Activated CD8-positive, alpha-beta T cell treated with anti-CD3 and anti-CD28 coated beads for 36 hours (primary cell): ENCODE results near the gene BTBD7. TPM values are rescaled to one million over a fixed set of nuclear protein-coding genes. Genes with fewer than 3 reads are reported as not detected.
"Not testable (repeated sequence)": the region's sequence is repeated elsewhere in the genome, so short reads cannot be mapped to it uniquely, and the experiment has no call there.

Experiments used
- ATAC-seq: fragments of 200-7000 bp; cut with Tn5 transposase; one replicate; pipeline ENCODE4 v1.10.0; 2021; ENCODE audit warnings: mild to moderate bottlenecking, moderate library complexity
- CTCF ChIA-PET: fragments of 350-600 bp; sonication (Branson Sonifier 250); formaldehyde crosslinking; loops from one replicate; lab custom pipeline; 2021; ENCODE audit warnings: antibody characterized with exemption; lab: Charles Lee
- POLR2A ChIA-PET: fragments of 350-600 bp; sonication (Branson Sonifier 250); formaldehyde crosslinking; loops from one replicate; lab custom pipeline; 2021; ENCODE audit warnings: antibody characterized with exemption; lab: Charles Lee
- DNase-seq: peaks from one replicate; pipeline ENCODE4 v3.0.0-alpha.2; 2020
- H3K27ac Mint-ChIP-seq: one replicate; pipeline ENCODE4 v1.8.0; 2021; ENCODE audit warnings: mild to moderate bottlenecking, mixed read lengths
- H3K27me3 Mint-ChIP-seq: one replicate; pipeline ENCODE4 v1.8.0; 2021; ENCODE audit warnings: mixed read lengths
- H3K36me3 Mint-ChIP-seq: one replicate; pipeline ENCODE4 v1.8.0; 2021; ENCODE audit warnings: low read depth, mixed read lengths
- H3K4me1 Mint-ChIP-seq: one replicate; pipeline ENCODE4 v1.8.0; 2021; ENCODE audit warnings: low read depth, mixed read lengths
- H3K4me3 Mint-ChIP-seq: one replicate; pipeline ENCODE4 v1.8.0; 2021; ENCODE audit warnings: mild to moderate bottlenecking, moderate library complexity, mixed read lengths
- H3K9me3 Mint-ChIP-seq: one replicate; pipeline ENCODE4 v1.8.0; 2021; ENCODE audit warnings: mixed read lengths
- CTCF ChIP-seq: fragments of 200-600 bp; IDR thresholded peaks from one replicate; pipeline ENCODE4 v1.8.0; 2022; ENCODE audit warnings: antibody characterized with exemption, mild to moderate bottlenecking
- intact Hi-C: fragments of 100-400 bp; cut with micrococcal nuclease; formaldehyde crosslinking; loops from one replicate; pipeline ENCODE4 v1.10.0; 2022
- total RNA-seq, 2 experiments: library from RNA; stranded (reverse); gene quantifications; one replicate each; pipeline ENCODE4 v1.2.3, GENCODE V29; 2021

The BTBD7 gene
- total RNA-seq, 2 experiments from 2014 or later, result 8.7 to 12.6 TPM

DNA sequence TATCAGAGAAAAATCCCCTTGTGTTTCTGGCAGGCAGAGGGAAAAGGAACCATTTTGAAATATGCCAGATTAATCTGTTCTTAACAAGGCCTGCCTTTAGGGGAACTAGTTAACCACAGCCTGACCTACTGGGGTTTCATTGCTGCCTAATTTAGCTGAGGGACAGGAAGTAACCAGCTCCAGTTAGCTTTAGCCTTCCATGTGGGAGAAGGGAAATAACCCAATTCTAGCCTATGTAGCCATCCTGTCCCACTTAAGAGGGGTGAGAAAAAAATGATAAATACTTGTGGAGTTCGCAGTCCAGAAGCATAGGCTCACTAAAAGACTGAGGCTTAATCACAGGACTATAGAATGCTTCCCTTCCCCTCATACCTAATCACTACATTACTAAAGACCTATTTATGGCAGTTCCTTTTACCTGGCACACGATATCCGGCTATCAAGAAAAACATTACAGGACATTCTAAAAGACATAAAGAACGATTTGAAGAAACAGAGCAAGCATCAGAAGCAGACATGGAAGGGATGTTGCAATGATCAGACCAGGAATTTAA, 37.0 kb upstream of the BTBD7 start:
- Mint-ChIP-seq H3K27ac (no peak overlapping the region), H3K9me3 (no peaks in the 10 kb centered on the region), H3K36me3 (no peaks in the 10 kb centered on the region), H3K4me3 (no peak overlapping the region), H3K4me1 (no peaks in the 10 kb centered on the region), H3K27me3 (peaks cover 6% of the 10 kb centered on the region)
- no peak for DNase-seq
- intact Hi-C loops, result no loop called here
- TF ChIP-seq CTCF, result no peak
- CTCF ChIA-PET, result no interaction called here
- no peak for ATAC-seq
- POLR2A ChIA-PET, result no interaction called here

- H3K27ac Mint-ChIP-seq, result no peak overlapping the region
- CTCF ChIA-PET, result no interaction called here
- no peak for DNase-seq
- no peaks in the 10 kb centered on the region for H3K36me3 Mint-ChIP-seq
- no peak for TF ChIP-seq CTCF
- peaks cover 8% of the 10 kb centered on the region for H3K27me3 Mint-ChIP-seq
- no peaks in the 10 kb centered on the region for H3K9me3 Mint-ChIP-seq
- no peaks in the 10 kb centered on the region for H3K4me1 Mint-ChIP-seq
- H3K4me3 Mint-ChIP-seq, result no peak overlapping the region
- ATAC-seq, result no peak
- POLR2A ChIA-PET, result no interaction called here
- intact Hi-C loops, result no loop called here
Measured at GRCh38 chr14:93368996-93369712, 36.3 kb upstream of the BTBD7 start.

GRCh38 chr14:93354873-93355272, 22.0 kb upstream of the BTBD7 start:
- H3K4me1 Mint-ChIP-seq, intact Hi-C loops, CTCF ChIA-PET, H3K36me3 Mint-ChIP-seq, H3K4me3 Mint-ChIP-seq, DNase-seq, H3K9me3 Mint-ChIP-seq, POLR2A ChIA-PET, ATAC-seq, H3K27me3 Mint-ChIP-seq, H3K27ac Mint-ChIP-seq: not testable (repeated sequence)

DNA sequence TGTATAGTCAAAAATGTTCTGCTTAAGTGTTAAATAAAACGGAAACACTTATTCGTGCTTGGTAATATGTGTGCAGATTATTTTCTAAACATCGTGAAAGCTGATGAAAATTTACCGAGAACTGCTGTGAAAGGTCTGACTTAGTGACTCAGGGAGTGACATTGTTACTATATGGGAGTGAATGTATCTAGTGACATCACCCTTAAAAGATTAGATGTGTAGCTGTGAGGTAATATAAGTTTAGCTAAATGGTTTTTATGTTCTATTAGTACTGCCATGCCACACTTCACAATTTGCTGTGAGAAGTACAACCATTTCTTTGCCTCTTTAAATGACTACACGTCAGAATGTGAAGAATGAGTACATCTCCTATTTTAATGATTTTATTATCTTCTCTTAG, 15.5 kb upstream of the BTBD7 start:
- ChIA-PET POLR2A (interaction anchor here (0.6 kb wide), 1 partner anchor 18 kb away, joined by 3 read pairs; no protein-coding TSS in a partner anchor), CTCF (no interaction called here)
- H3K4me3 Mint-ChIP-seq, result no peak overlapping the region
- peaks cover 2% of the 10 kb centered on the region for H3K9me3 Mint-ChIP-seq
- no peak overlapping the region for H3K27ac Mint-ChIP-seq
- DNase-seq, result no peak
- no peaks in the 10 kb centered on the region for H3K4me1 Mint-ChIP-seq
- TF ChIP-seq CTCF, result no peak
- intact Hi-C loops, result no loop called here
- H3K36me3 Mint-ChIP-seq, result no peaks in the 10 kb centered on the region
- peaks cover 4% of the 10 kb centered on the region for H3K27me3 Mint-ChIP-seq
- no peak for ATAC-seq

- Mint-ChIP-seq H3K4me3 (no peak overlapping the region), H3K9me3 (peaks cover 2% of the 10 kb centered on the region), H3K4me1 (no peaks in the 10 kb centered on the region), H3K27ac (no peak overlapping the region), H3K27me3 (peaks cover 5% of the 10 kb centered on the region), H3K36me3 (no peaks in the 10 kb centered on the region)
- CTCF ChIA-PET, result no interaction called here
- ATAC-seq (no peak), DNase-seq (no peak)
- TF ChIP-seq CTCF, result no peak
- POLR2A ChIA-PET, result interaction anchor here (0.6 kb wide), 1 partner anchor 18 kb away, joined by 3 read pairs; no protein-coding TSS in a partner anchor
- intact Hi-C loops, result no loop called here
Measured at GRCh38 chr14:93347850-93348249, 15.0 kb upstream of the BTBD7 start.
